Lower leg skin (tissue), 3 donors: ENCODE data around the gene C16orf89.

ENCODE experiments used
- CTCF ChIP-seq, 3 donors: fragments of 450-650 bp; IDR thresholded peaks; one replicate each; pipeline ENCODE4 v1.5.1; 2016; ENCODE audit warnings: antibody characterized with exemption in 3 of 3, mild to moderate bottlenecking in 3 of 3, moderate library complexity in 2 of 3
- POLR2A ChIP-seq, 2 donors: fragments of 450-650 bp; IDR thresholded peaks; one replicate each; pipeline ENCODE4 v1.6.1; 2016 to 2017; ENCODE audit warnings: antibody characterized with exemption in 2 of 2, mild to moderate bottlenecking in 1 of 2, moderate library complexity in 1 of 2

GRCh38 chr16:5030251-5030870 lies 35.4 kb downstream of the C16orf89 start:
- TF ChIP-seq CTCF (IDR thresholded peaks at IDR 0.05) (no peak), POLR2A (IDR thresholded peaks at IDR 0.05) (no peak)
